Measurements from ENCODE around the gene ABCG5.

Gene ABCG5

DNA sequence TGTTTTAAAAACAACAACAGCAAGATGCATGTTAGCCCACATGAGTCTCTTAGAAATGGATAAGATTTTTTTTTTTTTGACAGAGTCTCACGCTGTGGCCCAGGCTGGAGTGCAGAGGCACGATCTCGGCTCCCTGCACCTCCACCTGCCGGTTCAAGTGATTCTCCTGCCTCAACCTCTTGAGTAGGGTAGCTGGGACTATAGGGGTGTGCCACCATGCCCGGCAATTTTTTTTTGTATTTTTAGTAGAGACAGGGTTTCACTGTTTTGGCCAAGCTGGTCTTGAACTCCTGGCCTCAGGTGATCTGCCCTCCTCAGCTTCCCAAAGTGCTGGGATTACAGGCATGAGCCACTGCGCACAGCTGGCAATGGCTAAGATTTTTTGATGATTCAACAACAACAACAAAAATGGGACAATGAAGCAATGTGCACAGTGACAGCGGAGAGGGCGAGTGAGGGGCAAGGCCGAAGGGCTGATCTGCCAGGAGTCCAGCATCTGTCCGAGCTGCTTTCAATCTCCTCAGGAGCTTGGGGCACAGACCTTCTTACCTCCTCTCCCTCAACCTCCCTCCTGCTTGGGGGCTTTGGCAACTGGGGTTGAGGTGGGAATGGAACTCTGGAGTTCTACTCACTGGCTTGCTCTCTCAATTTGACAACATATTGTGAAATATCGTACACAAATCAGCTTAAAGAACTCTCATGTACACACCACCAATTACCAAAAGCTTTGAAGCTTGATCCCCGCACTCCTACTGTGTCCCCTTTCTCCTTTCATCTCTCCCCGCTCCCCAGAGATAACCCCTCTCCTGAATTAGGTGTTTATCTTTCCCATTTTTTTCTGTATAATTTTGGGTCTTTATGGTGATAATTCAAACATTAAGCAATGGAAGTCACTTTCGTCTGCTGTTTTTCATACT lies 3.6 kb upstream of the ABCG5 start:
- no peak for DNase-seq

DNA sequence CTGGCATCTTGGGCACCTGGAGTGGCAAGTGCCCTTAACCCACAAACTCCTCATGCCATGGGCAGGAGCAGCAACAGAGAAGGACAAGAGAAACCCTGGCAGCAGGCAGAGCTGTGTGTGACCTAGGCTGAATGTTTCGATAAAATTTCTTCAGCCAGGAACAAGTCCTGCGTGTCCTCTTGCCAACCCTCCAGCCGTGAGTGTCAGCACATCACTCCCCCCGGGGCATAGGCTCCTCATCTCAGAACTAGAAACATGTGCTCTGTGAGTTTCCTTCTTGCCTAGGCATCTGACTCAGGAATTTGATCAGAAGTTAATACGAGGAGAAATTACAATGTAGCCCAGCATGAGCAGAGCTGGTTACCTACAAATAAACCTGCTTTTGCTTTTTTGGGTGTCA lies 2.3 kb upstream of the ABCG5 start:
- no peak for DNase-seq

DNA sequence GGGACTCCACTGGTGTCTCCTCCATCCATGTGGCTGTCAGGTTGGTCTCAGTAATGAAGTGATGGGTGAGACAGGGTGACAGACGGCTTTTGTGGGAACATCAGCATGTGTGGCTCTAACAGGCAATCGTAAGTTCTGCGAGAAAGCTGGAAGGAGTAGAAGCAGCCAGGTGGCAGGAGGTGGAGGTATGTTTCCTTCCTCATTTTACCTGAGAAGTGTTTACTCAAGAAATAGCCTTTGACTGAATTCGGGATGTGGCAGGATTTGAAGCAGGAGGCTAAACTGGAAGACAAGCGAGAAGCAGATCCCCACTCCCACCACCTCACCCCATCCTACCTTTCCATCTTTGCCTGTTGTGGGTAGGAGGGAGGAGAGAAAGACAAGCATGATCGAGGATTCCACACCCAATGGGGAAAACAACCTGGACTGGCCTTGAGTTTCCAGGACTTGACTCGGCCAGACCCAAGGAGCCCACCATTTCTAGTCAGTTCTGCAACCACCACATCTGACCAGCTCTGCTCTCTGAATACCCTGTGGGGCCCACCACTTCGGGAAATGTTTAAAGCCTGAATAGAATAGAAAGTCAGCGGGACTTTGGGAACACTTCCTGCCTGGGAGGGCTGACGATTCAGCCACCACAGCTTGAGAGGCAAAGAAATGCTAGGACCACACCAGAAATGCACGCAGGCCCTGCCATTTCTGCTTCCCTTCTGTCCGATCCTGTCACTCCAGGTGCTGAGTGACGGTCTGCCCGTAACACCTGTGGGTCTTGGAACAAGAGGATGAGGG lies 1.3 kb upstream of the ABCG5 start:
- DNase-seq: no peak

- DNase-seq: no peak
These were observed 644 bp downstream of the ABCG5 start for GRCh38 chr2:43837831-43838559.

DNA sequence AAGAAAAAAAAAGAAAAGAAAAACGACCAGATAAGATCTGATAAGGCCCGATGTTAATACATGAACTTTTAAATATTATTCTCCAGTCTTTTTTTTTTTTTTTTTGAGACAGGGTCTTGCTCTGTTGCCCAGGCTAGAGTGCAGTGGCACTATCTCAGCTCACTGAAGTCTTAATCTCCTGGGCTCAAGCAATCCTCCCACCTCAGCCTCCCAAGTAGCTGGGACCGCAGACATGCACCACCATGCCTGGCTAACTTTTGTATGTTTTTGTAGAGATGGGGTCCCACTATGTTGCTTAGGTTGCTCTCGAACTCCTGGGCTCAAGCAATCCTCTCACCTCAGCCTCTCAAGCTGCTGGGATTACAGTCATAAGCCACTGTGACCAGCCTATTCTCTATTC lies 1.6 kb downstream of the ABCG5 start:
- DNase-seq: no peak

- DNase-seq: no peak
These were observed 6.2 kb downstream of the ABCG5 start for GRCh38 chr2:43832457-43832856.

GRCh38 chr2:43831543-43832294 lies 6.9 kb downstream of the ABCG5 start:
- DNase-seq: no peak

DNA sequence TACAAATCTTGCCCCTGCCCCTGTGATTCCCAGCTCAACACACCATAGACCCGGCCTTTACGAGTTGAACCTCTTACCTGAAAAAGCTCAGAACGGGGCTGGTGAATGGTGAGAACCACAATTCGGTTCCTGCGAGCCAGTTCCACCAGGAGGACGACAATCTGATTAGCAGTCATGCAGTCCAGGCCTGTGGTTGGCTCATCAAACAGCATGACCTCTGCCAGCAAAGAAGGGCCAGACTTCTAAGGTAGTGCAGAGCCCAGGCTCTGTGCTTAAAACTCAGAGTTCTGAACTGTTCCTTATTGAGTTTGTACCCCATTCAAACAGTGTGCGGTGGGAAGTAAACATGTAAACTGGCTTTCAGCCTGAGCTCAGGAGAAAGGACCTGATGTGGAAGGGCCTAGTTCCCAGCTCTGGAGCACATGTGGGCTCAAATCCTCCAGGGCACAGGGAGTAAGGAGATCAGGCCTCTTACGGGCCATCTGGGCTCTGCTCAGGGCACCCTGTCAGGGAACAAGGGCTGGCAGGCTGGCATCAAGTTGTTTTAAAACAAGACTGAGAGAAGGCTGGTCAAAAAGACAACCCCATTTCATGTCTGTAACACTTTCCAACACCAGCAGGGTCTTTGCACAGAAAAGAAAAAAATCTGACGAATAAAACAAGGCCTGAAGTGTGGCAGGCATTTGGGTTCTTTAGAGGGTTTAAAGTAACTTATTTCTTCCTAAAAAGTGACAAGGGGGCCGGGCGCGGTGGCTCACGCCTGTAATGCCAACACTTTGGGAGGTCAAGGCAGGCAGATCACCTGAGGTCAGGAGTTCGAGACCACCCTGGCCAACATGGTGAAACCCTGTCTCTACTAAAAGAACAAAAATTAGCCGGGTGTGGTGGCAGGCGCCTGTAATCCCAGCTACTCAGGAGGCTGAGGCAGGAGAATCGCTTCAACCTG lies 12.1 kb downstream of the ABCG5 start:
- DNase-seq: no peak

GRCh38 chr2:43825841-43826240 lies 12.8 kb downstream of the ABCG5 start:
- no peak for DNase-seq

DNA sequence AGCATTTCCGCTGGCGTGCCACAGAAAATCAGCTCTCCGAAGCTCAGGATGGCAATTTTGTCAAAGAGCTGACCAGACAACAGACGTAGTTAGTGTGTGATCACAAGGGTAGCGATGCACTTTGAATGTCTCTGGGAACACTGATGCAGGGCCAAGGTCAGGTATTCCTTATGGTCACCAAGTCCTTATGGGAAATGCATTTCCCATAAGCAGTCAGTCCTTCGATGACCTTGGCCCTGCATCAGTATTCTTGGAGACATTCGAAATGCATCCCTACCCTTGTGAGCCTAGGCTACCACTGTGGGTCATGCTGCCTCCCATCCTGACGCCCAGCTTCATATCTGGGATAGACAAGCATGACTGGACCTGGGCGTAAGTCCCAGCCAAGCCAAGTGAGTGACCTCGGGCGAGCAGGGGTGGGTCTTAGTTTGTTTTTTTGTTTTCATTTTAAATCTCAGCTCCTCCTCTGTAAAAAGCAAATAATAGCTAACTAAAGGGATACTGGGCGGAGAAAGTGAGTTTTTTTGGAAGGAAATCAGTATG lies 13.6 kb downstream of the ABCG5 start:
- no peak for DNase-seq

GRCh38 chr2:43824512-43824911 lies 14.1 kb downstream of the ABCG5 start:
- no peak for DNase-seq

GRCh38 chr2:43823751-43824150 lies 14.9 kb downstream of the ABCG5 start:
- no peak for DNase-seq

DNA sequence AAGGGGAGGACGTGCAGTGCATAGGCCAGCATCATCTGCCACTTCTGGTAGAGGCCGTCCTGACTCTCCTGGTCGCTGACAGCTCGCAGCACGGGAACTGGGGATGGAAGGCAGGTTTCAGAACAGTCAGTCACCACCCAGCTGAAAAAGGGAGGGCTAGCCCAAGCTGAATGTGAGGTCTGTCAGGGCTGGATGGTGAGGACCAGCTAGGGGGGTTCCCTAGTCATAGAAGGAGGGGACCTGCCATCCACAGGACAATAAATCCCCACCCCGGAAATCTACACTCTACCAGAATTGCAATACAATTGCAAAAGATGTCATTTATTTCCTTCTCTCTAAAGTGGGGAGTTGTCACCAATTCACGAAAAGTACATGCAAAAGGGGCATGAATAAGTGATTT lies 15.8 kb downstream of the ABCG5 start:
- no peak for DNase-seq

DNA sequence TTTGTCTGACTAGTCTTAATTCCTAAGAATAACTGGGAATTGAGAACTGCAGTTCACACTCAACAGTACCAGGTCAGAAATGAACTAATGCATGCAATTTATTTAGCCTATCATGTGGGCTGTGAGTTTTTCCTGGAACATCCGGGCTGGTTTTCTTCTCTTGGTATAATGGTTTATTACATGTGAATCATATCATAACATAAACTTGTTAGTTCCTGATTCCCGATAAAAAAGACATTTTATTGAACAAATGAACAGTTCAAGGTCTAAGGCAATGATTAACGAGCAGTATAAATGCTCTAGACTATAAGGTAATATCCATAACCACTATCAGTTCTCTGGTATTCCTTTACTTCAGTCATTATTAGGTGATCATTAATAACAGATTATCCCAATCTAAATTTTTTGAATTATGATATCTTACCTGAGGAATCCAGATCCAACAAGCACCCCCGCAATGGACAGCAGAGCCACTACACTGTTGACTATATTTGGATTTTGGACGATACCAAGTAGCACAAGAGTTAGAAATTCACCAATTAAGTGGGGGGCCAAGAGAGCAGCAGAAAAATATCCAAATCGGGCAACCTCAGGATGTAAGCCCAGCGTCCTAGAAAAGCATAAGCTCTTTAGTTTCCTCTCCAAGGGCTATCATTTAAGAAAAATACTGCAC lies 19.0 kb downstream of the ABCG5 start:
- DNase-seq: no peak

GRCh38 chr2:43818761-43819160 lies 19.9 kb downstream of the ABCG5 start:
- DNase-seq: no peak

- DNase-seq: no peak
These were observed 23.9 kb downstream of the ABCG5 start for GRCh38 chr2:43814711-43815110.

DNA sequence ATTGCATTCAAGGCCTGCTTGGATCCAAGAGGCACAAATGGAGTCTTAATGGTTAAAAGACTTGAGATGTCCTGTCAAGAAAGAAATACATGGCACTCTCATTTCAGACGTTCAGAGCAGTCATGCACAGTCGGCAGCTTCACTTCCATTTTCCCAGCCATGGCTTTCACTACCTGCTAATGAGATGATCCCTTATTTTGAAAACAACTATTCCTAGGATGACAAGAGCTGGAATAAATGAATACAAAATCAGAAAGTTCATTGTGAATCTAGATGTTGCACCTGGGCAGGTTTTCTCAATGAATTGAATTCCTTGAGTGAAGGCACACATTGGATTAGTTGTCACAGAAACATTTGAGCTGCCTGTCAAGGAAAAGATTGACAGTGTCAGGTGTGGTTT lies 25.7 kb downstream of the ABCG5 start:
- DNase-seq: no peak

DNA sequence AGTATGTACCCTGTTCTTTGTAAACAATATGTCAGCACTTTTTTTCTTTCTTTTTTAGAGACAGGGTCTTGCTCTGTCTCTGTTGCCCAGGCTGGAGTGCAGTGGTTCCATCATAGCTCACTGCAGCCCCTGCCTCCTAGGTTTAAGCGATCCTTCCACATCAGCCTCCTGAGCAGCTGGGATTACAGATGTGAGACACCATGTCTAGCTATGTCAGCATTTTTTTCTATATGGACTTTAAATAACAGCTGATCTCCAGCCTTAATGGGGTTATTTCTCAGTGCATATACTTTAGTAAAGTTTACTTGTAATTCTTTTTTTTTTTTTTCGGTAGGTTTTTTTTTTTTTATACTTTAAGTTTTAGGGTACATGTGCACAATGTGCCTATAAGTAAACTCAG lies 26.6 kb downstream of the ABCG5 start:
- DNase-seq: no peak

DNA sequence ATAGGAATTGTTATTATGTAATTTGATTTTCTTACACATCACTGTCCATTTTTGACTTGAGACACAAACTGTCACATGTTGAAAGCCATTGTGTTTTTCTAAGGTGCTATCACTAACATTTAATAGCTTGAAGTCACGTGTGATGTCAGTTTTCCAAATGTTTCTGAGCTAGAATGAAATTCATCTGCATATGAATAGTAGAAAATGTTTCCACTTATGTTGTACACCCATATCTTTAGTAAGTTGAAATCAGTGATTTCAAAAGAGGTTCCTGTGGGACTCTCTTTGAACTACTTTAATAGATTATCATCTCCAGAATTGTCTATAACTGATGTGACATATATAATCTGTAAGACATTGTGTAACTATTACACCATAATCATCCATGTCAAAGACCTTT lies 27.8 kb downstream of the ABCG5 start:
- DNase-seq: no peak

- DNase-seq: no peak
These were observed 28.2 kb downstream of the ABCG5 start for GRCh38 chr2:43810452-43810851.

DNA sequence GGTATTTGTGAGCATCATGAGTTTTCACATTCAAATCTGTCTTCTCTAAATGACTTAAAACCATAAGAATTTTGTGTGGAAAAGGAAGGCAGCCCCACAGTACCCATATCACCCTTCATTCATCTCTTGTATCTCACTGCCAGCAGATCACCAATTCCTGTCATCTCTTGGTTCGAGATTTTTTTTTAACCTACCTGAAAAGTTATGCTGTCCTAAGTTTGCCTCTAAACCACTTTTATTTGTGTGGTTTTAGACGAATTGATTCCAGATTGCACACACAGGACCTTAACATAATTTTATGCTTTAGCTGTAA lies 32.0 kb downstream of the ABCG5 start:
- no peak for DNase-seq

Measured in SHP77 (cell line).